K562 (cell line): Measurements from ENCODE around the gene HIPK2. TPM values are rescaled to one million over a fixed set of nuclear protein-coding genes. Genes with fewer than 3 reads are reported as not detected.

ENCODE experiments used
- CBFA2T3 ChIP-seq: fragments of 450-650 bp; IDR thresholded peaks from 2 replicates; pipeline ENCODE4 v1.6.1; 2017
- CEBPB ChIP-seq: fragments of 450-650 bp; IDR thresholded peaks from 2 replicates; pipeline ENCODE4 v1.6.1; 2016; ENCODE audit warnings: missing genetic modification characterization, missing compliant biosample characterization
- DPF2 ChIP-seq: fragments of 450-650 bp; IDR thresholded peaks from 2 replicates; pipeline ENCODE4 v1.6.1; 2016
- EWSR1 ChIP-seq: fragments of 450-650 bp; IDR thresholded peaks from 2 replicates; pipeline ENCODE4 v1.6.1; 2018; ENCODE audit warnings: borderline replicate concordance, mild to moderate bottlenecking, low read depth, moderate library complexity; ENCODE audit not compliant: partially characterized antibody
- HDAC1 ChIP-seq, 2 experiments: fragments of 450-650 bp; IDR thresholded peaks; 2 replicates each; pipeline ENCODE4 v1.6.1; 2016 to 2017; ENCODE audit warnings: inconsistent platforms in 1 of 2, mild to moderate bottlenecking in 1 of 2, moderate library complexity in 1 of 2
- JUNB ChIP-seq: fragments of 450-650 bp; formaldehyde crosslinking; conservative IDR thresholded peaks from 2 replicates; pipeline ENCODE4 v1.4.0; 2020; ENCODE audit warnings: mild to moderate bottlenecking
- NCOA1 ChIP-seq: fragments of 450-650 bp; IDR thresholded peaks from 2 replicates; pipeline ENCODE4 v1.6.1; 2016; ENCODE audit warnings: low read depth
- PRPF4 ChIP-seq: fragments of 200-400 bp; formaldehyde crosslinking; IDR thresholded peaks from one replicate; pipeline ENCODE4 v1.6.1; 2017; ENCODE audit warnings: low read length, low read depth, mild to moderate bottlenecking; ENCODE audit not compliant: insufficient read depth, poor library complexity, severe bottlenecking
- TAF9B ChIP-seq: fragments of 450-650 bp; IDR thresholded peaks from 2 replicates; pipeline ENCODE4 v1.6.1; 2018; ENCODE audit warnings: mild to moderate bottlenecking; ENCODE audit not compliant: partially characterized antibody
- ZBTB7A ChIP-seq: IDR thresholded peaks from 2 replicates; pipeline ENCODE4 v1.6.1; 2011; ENCODE audit warnings: low read depth, mild to moderate bottlenecking, low read length, moderate library complexity, borderline replicate concordance; ENCODE audit not compliant: control insufficient read depth
- ZNF316 ChIP-seq: fragments of 450-650 bp; IDR thresholded peaks from 2 replicates; pipeline ENCODE4 v1.6.1; 2016
- ZNF785 ChIP-seq: fragments of 250-450 bp; sonication (Bioruptor Pico); IDR thresholded peaks from 2 replicates; pipeline ENCODE4 v1.4.0; 2020; ENCODE audit warnings: mild to moderate bottlenecking
- ZSCAN32 ChIP-seq: fragments of 450-650 bp; formaldehyde crosslinking; IDR thresholded peaks from 2 replicates; pipeline ENCODE4 v1.4.0; 2020; ENCODE audit warnings: mild to moderate bottlenecking, moderate library complexity
- polyA plus RNA-seq, 8 experiments: library from polyadenylated mRNA; depleted of rRNA in 4 of 8; stranded (reverse) in 5 of 8; unstranded in 3 of 8; fragments of >200 nt; fragmentation: Nextera tagmentation in 2 of 8; fragmentation: Illumina TruSeq in 1 of 8; extraction: Ambion mirVana in 2 of 8; extraction: Trizol in 1 of 8; gene quantifications; 2 replicates each; pipeline versions ENCODE4 v1.2.1 to v1.2.3, GENCODE V29; 2011 to 2014; ENCODE audit warnings: inconsistent platforms in 1 of 8, missing spikeins in 1 of 8
- total RNA-seq, 7 experiments: library from RNA; depleted of rRNA in 6 of 7; stranded (reverse); fragments of >200 nt in 6 of 7; fragmentation: Illumina TruSeq in 2 of 7; extraction: Trizol in 2 of 7; gene quantifications; 2 replicates each; pipeline versions ENCODE4 v1.2.1 to v1.2.3, GENCODE V29; 2011 to 2021; ENCODE audit warnings: low replicate concordance in 1 of 7
- TF ChIP-seq, protein P1 (sequence below): sonication (generic); formaldehyde crosslinking; IDR thresholded peaks from 2 replicates; pipeline ENCODE4 v1.8.1; 2023; ENCODE audit warnings: missing genetic modification reagents, mild to moderate bottlenecking, borderline replicate concordance
- TF ChIP-seq, protein P2 (sequence below), 2 experiments: fragments of 450-650 bp in 1 of 2; IDR thresholded peaks; 2 replicates each; pipeline ENCODE4 v1.6.1; 2011 to 2017; ENCODE audit warnings: low read depth in 2 of 2, antibody characterized with exemption in 1 of 2, borderline replicate concordance in 1 of 2, low read length in 1 of 2, mild to moderate bottlenecking in 1 of 2, mixed read lengths in 1 of 2; ENCODE audit not compliant: control insufficient read depth in 1 of 2
- TF ChIP-seq, protein P3 (sequence below): fragments of 250-450 bp; sonication (Bioruptor Pico); IDR thresholded peaks from 2 replicates; pipeline ENCODE4 v1.5.0; 2020; ENCODE audit warnings: mild to moderate bottlenecking, borderline replicate concordance
- TF ChIP-seq, protein P4 (sequence below): fragments of 450-650 bp; IDR thresholded peaks from 2 replicates; pipeline ENCODE4 v1.6.1; 2016; ENCODE audit warnings: mild to moderate bottlenecking

Gene HIPK2
- total and polyA plus RNA-seq, 9 of the 15 experiments (the other 6 are each of a cell fraction or from before 2014, with no cell fraction given), result 0.69 to 19.8 (median 5.1) TPM

DNA sequence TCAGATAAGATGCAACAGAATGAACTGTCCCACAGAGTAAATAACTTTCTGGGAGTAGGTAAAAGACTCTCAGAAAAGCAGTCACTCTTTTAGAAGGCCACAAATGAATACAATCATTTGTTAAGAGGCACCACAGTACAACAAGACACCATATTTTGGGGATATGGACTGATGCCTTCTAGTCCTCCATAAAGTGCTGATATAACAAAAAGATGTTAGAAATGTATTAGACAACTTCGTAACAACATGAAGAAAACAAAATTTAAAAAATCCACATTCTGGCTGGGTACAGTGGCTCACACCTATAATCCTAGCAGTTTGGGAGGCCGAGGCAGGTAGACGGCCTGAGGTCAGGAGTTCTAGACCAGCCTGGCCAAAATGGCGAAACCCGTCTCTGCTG is 111.3 kb downstream of the HIPK2 start (continued):
- TF ChIP-seq, protein P1, sequence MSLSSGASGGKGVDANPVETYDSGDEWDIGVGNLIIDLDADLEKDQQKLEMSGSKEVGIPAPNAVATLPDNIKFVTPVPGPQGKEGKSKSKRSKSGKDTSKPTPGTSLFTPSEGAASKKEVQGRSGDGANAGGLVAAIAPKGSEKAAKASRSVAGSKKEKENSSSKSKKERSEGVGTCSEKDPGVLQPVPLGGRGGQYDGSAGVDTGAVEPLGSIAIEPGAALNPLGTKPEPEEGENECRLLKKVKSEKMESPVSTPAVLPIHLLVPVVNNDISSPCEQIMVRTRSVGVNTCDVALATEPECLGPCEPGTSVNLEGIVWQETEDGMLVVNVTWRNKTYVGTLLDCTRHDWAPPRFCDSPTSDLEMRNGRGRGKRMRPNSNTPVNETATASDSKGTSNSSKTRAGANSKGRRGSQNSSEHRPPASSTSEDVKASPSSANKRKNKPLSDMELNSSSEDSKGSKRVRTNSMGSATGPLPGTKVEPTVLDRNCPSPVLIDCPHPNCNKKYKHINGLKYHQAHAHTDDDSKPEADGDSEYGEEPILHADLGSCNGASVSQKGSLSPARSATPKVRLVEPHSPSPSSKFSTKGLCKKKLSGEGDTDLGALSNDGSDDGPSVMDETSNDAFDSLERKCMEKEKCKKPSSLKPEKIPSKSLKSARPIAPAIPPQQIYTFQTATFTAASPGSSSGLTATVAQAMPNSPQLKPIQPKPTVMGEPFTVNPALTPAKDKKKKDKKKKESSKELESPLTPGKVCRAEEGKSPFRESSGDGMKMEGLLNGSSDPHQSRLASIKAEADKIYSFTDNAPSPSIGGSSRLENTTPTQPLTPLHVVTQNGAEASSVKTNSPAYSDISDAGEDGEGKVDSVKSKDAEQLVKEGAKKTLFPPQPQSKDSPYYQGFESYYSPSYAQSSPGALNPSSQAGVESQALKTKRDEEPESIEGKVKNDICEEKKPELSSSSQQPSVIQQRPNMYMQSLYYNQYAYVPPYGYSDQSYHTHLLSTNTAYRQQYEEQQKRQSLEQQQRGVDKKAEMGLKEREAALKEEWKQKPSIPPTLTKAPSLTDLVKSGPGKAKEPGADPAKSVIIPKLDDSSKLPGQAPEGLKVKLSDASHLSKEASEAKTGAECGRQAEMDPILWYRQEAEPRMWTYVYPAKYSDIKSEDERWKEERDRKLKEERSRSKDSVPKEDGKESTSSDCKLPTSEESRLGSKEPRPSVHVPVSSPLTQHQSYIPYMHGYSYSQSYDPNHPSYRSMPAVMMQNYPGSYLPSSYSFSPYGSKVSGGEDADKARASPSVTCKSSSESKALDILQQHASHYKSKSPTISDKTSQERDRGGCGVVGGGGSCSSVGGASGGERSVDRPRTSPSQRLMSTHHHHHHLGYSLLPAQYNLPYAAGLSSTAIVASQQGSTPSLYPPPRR (CRISPR knock-in tag), result no peak
- no peak for TF ChIP-seq EWSR1
- TF ChIP-seq HDAC1 (IDR thresholded peaks at IDR 0.05), result no peak
- TF ChIP-seq PRPF4, result no peak
- no peak for TF ChIP-seq NCOA1
- TF ChIP-seq TAF9B, result no peak
- TF ChIP-seq DPF2, result no peak
- TF ChIP-seq, protein P2, sequence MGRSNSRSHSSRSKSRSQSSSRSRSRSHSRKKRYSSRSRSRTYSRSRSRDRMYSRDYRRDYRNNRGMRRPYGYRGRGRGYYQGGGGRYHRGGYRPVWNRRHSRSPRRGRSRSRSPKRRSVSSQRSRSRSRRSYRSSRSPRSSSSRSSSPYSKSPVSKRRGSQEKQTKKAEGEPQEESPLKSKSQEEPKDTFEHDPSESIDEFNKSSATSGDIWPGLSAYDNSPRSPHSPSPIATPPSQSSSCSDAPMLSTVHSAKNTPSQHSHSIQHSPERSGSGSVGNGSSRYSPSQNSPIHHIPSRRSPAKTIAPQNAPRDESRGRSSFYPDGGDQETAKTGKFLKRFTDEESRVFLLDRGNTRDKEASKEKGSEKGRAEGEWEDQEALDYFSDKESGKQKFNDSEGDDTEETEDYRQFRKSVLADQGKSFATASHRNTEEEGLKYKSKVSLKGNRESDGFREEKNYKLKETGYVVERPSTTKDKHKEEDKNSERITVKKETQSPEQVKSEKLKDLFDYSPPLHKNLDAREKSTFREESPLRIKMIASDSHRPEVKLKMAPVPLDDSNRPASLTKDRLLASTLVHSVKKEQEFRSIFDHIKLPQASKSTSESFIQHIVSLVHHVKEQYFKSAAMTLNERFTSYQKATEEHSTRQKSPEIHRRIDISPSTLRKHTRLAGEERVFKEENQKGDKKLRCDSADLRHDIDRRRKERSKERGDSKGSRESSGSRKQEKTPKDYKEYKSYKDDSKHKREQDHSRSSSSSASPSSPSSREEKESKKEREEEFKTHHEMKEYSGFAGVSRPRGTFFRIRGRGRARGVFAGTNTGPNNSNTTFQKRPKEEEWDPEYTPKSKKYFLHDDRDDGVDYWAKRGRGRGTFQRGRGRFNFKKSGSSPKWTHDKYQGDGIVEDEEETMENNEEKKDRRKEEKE (IDR thresholded peaks at IDR 0.05; ENCODE audit: borderline replicate concordance in 1 of 2, control insufficient read depth in 1 of 2, low read depth in 2 of 2, low read length in 1 of 2), result no peak
- TF ChIP-seq, protein P3, sequence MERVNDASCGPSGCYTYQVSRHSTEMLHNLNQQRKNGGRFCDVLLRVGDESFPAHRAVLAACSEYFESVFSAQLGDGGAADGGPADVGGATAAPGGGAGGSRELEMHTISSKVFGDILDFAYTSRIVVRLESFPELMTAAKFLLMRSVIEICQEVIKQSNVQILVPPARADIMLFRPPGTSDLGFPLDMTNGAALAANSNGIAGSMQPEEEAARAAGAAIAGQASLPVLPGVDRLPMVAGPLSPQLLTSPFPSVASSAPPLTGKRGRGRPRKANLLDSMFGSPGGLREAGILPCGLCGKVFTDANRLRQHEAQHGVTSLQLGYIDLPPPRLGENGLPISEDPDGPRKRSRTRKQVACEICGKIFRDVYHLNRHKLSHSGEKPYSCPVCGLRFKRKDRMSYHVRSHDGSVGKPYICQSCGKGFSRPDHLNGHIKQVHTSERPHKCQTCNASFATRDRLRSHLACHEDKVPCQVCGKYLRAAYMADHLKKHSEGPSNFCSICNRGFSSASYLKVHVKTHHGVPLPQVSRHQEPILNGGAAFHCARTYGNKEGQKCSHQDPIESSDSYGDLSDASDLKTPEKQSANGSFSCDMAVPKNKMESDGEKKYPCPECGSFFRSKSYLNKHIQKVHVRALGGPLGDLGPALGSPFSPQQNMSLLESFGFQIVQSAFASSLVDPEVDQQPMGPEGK, result no peak
- TF ChIP-seq ZSCAN32 (CRISPR knock-in tag), result no peak
- TF ChIP-seq ZBTB7A, result no peak
- peak; percentile 92 for TF ChIP-seq ZNF316
- 0 out of 2 replicates have a peak, but pooled peaks have one; percentile 26 for TF ChIP-seq CEBPB
- TF ChIP-seq JUNB (CRISPR knock-in tag), result no peak
- no peak for TF ChIP-seq ZNF785
- TF ChIP-seq CBFA2T3, result no peak
- TF ChIP-seq, protein P4, sequence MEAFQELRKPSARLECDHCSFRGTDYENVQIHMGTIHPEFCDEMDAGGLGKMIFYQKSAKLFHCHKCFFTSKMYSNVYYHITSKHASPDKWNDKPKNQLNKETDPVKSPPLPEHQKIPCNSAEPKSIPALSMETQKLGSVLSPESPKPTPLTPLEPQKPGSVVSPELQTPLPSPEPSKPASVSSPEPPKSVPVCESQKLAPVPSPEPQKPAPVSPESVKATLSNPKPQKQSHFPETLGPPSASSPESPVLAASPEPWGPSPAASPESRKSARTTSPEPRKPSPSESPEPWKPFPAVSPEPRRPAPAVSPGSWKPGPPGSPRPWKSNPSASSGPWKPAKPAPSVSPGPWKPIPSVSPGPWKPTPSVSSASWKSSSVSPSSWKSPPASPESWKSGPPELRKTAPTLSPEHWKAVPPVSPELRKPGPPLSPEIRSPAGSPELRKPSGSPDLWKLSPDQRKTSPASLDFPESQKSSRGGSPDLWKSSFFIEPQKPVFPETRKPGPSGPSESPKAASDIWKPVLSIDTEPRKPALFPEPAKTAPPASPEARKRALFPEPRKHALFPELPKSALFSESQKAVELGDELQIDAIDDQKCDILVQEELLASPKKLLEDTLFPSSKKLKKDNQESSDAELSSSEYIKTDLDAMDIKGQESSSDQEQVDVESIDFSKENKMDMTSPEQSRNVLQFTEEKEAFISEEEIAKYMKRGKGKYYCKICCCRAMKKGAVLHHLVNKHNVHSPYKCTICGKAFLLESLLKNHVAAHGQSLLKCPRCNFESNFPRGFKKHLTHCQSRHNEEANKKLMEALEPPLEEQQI, result no peak
